Stimulated activated CD4-positive, alpha-beta T cell treated with anti-CD3 and anti-CD28 coated beads, Interleukin-4, amount 100 ng/mL, for 24 hours (primary cell): ENCODE measurements around the gene DEFB108B.
"Not testable (repeated sequence)": the region's sequence is repeated elsewhere in the genome, so short reads cannot be mapped to it uniquely, and the experiment has no call there.

ENCODE experiments used
- DNase-seq: peaks from one replicate; pipeline ENCODE4 v3.0.0-alpha.2; 2020

The DEFB108B gene

DNA sequence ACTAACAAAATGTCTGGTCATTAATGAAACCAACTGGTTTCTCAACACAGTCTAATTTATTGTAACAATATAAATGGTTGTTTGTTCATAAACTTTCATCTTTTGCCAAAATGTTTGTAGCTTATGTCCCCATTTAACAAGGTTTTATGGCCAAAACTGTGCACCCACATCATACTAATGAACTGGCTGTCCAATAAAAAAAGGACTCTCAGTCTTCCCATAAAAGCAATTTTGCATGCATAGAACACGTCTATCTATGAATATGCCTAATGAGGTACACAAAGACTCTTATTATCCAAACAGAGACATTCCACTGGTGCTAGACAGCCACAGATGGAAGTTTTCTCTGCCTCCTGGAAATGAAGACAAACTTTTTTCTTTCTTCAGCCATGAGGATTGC lies at the start of gene DEFB108B:
Gene DEFB108B, plus strand, starts transcription at position 390 of the 400 bp plus-strand sequence. Its CDS starts 0 bp downstream, at position 390.
- DNase-seq, result not testable (repeated sequence)

DNA sequence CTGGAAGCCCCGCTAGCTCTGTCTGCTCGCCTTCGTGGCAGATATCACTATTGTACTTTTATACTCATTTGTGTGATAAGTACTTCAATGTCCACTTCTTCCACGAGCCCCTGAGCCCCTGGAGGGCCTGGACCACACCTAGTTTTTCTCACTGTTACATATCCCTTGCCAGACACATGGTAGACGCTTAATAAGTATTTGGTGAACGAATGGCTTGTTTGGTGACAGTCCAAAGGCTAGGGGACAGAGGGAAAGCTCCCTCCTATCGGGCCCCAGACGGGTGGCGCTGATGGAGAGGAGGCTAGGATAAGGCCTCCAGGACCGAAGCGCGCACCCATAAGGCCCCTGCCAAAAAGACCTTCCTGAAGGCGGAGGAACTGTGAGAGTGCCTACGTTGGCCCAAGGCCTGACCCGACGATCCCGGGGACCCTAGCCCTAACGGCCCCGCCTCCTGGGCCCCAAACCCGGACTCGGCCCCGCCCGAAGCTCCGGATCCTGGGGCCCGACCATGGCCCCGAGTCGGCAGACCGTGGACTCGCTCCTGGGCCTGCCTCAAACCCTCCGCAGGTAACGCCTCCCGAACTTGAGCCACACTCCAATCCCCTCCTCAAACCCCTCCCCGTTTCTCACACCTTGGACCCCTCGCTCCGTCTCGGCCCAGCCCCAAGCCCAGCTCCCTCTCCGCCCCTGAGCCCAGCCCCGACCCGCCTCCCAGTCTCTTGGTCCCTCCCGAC lies 46.7 kb upstream of the DEFB108B start:
- DNase-seq, result not testable (repeated sequence)

DNA sequence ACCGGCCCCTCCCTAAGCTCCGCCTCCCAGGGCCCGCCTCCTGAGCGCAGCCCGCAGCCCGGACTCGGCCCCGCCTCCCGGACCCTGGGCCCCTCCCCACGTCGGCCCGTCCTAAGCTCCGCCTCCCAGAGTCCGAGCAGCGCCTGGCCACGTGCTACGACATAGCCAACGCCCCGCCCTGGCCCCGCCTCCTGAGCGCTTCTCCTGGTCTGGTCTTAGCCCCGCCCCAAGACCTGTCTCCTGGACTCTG lies 46.2 kb upstream of the DEFB108B start:
- DNase-seq, result peak; percentile 100

DNA sequence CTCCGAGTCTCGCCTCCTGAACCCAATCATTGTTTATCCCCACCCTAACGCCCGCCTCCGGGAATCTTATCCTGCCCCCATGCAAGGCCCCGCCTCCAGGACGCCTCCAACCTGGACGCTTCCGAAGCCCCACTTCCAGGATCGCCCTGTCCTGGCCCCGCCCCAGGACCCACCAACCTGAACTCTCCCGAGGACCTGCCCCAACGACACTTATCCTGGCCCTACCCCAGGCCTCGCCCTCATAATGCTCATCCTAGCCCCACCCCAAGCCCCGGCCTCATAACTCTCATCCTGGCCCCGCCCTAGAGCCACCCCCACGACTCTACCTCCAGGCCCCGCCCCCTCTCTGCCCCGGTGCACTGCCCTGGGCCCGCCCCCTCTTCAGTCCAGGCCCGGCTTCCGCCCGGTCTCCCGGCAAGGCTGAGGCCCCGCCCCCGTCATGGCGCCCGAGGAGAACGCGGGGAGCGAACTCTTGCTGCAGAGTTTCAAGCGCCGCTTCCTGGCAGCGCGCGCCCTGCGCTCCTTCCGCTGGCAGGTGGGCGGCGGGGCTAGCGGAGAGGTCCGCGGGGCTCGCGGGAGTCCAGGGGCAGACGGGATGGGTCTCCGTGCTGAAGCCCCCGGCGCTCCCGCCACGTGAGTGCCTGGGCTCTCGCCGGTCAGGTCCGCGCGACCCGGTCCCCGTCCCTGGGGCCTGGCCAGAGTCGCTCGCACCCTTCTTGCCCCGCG lies 45.7 kb upstream of the DEFB108B start:
- peak; percentile 96 for DNase-seq

DNA sequence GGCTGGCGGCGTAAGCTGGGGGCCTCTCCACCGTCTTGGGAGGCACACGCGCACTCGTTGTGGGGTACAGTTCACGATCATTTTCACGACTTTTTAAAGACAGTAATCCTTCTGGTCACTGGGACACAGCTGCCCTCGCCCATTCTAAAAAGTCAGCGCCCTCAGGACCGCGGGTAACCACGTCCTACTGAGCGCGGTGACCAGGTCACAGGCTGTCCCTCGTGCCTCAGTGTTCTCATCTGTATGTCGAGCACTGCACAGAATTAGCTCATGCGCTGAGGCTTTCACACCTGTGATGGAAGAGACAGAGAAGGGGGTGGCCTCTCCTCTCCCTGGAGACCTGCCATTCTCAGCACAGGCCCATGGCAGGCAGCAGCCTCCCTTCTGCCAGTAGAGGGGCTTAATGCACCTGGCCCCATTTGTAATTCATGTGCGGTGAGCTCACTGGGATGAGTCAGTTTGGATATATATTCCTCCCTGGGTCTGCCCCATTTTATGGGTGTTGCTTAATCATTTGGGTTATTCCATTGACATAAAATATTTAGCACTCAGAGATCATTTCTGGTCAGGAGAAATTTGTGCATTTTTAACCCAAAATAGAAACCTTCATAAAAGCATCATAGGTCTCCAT lies 45.1 kb upstream of the DEFB108B start:
- DNase-seq, result peak; percentile 41

DNA sequence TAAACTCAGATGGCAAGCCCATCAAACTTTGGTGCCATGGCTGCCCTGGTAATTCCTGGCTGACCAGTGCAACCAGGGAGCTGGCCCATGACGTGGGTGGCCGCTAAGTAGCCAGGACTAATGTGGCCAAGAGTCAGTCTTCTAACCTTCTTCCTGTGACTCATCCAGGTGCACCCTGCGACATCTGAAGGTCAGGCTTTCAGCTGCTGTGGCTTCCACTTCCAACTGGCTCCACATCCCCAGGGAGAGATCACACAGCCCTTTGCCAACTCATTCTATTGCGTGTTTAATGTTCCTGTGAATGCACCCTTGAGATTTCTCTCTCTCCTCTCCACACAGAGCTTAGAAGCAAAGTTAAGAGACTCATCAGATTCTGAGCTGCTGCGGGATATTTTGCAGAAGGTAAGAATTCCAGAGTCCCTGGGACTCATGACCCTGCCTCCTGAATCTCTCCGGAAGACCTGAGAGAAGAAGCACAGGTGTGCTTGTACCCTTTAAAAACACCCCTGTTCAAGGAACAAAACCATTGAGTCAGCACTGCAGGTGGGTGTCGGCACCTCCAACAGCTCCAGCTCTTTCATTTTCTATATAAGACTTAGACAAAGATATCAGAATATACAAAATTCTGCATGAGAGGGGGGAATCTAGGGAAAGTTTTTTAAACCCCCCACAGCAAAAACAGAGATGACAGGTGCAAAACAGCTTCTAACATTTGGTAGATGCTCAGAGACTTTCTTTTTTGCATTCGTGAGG lies 43.4 kb upstream of the DEFB108B start:
- not testable (repeated sequence) for DNase-seq

DNA sequence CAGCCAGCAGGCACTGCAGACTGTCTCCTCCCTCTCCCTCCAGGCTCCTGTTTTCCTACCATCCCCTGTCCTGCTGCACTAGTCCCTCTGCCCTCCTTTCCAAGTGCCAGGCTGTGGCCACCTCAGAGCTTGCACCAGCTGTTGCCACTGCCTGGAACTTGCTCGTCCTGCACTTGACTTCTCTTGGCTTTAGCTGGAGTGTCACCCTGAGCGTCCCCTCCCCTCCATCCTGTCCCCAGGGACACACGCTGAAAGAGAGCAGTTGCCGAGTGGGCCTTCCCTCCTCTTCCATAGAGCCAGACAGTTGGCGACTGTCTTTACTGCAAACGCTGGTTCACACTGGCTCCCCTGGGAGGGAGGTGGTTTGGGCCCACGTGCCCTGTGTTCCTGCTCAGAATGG lies 41.9 kb upstream of the DEFB108B start:
- not testable (repeated sequence) for DNase-seq

DNA sequence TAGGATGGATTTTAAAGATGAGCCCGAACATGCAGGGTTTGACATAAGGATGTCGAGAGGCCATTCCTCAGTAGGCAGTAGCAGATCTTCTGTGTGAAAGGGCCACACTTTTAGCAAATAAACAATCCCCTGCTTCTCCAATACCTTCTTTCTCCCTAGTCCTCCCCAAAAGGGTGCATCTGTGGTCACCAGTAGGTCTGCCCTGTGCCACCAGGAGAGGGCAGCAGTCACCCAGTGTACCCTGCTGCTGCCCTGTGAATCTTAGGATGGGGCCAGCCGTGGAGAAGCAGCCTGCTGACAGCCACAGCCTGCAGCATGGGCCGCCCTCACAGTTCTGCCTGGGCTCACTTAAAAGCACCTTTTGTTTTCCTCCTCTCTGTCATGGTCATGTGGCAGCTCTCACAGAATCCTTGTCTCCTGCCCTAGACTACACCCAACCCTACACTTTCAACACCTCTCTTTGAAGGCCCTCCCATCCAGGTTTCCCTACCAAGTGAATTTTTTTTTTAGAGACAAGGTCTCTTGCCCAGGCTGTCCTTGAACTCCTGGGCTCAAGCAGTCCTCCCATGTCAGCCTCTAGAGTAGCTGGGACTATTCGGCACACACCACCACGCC lies 40.3 kb upstream of the DEFB108B start:
- DNase-seq, result peak; percentile 57

GRCh38 chr11:71794386-71795040 lies 38.5 kb upstream of the DEFB108B start:
- not testable (repeated sequence) for DNase-seq

- not testable (repeated sequence) for DNase-seq
Measured at GRCh38 chr11:71795236-71795635, 37.8 kb upstream of the DEFB108B start.

- not testable (repeated sequence) for DNase-seq
Measured at GRCh38 chr11:71796016-71796415, 37.0 kb upstream of the DEFB108B start.

- not testable (repeated sequence) for DNase-seq
Measured at GRCh38 chr11:71796781-71797180, 36.2 kb upstream of the DEFB108B start.

DNA sequence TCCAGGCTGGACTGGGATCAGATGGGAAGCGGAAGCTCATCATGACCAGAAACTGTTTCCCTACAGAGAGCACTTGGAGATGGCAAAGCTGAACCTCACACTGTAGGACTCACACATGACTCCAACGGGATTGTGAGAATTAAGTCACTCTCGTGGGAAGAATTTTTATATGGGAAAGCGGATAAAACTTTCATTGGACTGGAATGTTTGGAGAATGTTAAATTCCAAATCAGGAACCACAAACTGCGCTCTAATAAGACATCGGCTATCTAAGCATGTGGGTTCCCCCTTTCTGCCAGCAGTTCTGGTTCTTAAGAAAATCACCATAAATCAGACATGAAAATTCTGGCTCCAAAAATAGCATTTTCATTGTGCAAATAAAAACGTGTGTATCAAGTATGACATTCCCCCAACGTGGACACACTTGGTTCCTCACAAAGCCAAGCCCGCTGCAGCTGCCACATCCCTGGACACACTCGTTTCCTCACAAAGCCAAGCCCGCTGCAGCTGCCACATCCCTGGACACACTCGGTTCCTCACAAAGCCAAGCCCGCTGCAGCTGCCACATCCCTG lies 33.4 kb upstream of the DEFB108B start:
- not testable (repeated sequence) for DNase-seq

- DNase-seq, result peak; percentile 84
Measured at GRCh38 chr11:71800335-71800953, 32.6 kb upstream of the DEFB108B start.

GRCh38 chr11:71801026-71801425 lies 32.0 kb upstream of the DEFB108B start:
- not testable (repeated sequence) for DNase-seq

DNA sequence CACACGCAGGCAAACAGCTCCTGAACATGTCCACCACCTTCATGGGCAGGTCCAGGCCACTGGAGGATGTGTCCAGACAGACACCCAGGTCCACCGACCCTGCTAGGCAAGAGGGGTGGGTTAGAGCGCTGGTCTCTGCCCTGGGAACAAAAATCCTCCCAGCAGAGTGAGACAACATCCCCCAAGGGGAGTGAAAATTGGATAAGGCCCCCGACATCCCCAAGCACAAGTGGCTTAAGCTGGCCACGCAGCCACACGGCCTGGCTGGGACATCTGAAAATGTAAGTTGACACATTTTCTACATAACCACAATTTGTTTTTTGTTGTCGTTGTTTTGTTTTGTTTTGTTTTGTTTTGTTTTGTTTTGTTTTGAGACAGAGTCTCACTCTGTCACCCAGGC lies 30.1 kb upstream of the DEFB108B start:
- not testable (repeated sequence) for DNase-seq

DNA sequence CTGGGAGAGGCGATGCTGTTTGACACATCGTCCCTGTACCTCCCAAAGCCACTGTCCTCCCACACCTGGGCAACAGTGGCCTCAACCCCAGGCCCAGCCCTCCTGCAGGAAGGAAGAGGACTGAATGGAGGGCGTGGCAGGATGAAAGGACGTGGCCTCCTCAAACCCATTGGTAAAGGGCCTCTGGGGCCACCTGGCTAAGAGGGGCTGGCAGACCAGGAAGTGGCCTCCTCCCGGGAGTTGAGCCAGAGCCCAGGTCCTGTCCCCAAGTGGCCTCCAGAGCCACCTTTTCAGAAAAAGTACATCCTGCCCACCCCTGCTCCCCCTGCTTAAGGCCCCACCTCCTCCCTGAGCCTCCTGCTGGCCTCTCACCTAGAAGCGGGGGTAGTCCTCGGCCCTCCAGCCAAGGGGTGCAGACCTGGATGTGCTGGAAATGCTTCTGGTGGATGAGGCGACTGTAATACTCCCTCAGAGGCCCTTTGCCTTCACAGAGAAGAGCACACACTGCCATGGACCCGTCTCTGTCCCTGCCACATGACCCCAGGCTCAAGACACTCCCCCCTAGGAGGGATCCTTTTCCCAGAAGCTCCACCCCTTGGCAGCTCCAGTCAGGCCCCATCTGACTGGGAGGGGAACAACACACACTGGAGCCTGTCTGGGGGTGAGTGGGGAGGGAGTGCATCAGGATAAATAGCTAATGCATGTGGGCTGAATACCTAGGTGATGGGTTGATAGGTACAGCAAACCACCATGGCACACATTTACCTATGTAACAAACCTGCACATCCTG lies 28.6 kb upstream of the DEFB108B start:
- not testable (repeated sequence) for DNase-seq

DNA sequence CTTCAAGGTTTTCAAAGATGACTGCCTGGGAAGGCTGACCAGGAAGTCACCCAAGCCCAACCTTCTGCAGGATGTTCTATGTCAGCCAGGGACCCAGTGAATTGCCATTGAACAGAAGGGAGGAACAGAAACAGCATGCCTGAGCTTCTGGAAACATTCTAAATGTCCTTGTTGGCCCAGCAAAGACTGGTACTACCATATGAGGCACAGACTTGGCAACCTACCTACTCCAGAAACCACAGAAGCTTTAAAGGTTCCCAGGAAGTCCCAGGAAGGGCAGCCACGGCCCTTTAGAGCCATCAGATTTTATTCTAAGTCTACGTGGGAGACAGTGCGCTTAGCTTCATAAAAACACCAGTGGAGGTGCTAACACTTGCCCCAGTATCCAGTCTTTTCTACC lies 20.5 kb upstream of the DEFB108B start:
- DNase-seq, result not testable (repeated sequence)

DNA sequence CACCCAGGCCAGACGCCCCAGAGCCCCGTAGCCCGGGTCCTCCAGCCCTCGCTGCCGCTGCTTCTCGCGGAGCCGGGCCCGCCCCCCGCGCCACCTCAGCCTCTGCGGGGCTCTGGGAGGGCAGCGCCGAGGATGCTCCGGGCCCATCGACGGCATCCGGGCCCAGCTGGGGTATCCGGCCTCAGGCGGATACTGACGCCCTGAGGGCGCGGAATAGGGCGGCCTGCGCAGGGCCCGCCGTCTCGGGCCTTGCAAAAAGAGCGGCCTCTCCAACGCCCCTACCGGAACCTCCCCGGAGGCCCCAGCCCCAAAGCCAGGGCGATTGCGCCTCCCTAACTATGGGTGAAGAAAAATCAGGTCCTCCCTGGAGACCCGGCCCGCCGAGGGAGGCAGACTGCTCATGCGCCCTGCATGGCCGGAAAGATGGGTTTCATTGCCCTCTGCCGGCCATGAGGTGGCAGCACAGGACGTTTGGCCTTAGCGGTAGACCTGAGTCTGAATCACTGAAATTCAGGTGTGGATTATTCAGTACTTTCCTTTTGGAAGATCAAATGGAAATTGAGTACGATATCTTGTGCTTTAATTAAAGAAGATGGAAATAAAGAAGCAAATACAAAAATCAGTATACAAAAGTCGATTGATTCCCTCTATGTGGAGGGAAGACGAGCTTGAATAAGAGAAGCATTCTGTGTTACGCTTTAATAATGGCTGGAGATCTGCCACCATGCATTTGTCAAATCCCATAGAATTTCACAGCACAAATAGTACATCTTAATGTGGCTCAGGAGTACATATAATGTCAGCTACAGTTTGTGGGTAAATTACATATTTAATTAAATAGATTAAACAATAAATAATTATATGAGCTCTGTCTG lies 19.3 kb upstream of the DEFB108B start:
- peak; percentile 83 for DNase-seq
